Body of pancreas (tissue), 4 donors: ENCODE measurements around the gene HSPG2. TPM values are rescaled to one million over a fixed set of nuclear protein-coding genes. Genes with fewer than 3 reads are reported as not detected.
A peak's percentile ranks its signal among the peaks of the same experiment; 100 is the strongest.

Source experiments
- ATAC-seq: fragments of 150-250 bp; one replicate; pipeline ENCODE4 v1.9.1; 2016
- DNase-seq, 4 donors: peaks; one replicate each; pipeline ENCODE4 v3.0.0-alpha.2; 2019
- H3K27ac ChIP-seq, 4 donors: fragments of 200-600 bp; sonication (generic); 1 replicate in 3 of 4; 2 replicates in 1 of 4; pipeline versions ENCODE4 v1.5.1 to v1.6.1; 2016 to 2019; ENCODE audit warnings: mild to moderate bottlenecking in 1 of 4, mixed read lengths in 1 of 4, moderate library complexity in 1 of 4
- H3K27me3 ChIP-seq, 2 donors: fragments of 200-600 bp; sonication (generic); one replicate each; pipeline ENCODE4 v1.6.0; 2016; ENCODE audit warnings: mild to moderate bottlenecking in 1 of 2
- H3K36me3 ChIP-seq, 2 donors: fragments of 200-600 bp; sonication (generic); replicated peaks in 1 of 2; 2 replicates each; pipeline ENCODE4 v1.5.1; 2016; ENCODE audit warnings: low read depth in 2 of 2; ENCODE audit not compliant: insufficient read depth in 1 of 2
- H3K4me1 ChIP-seq: fragments of 200-600 bp; sonication (generic); one replicate; pipeline ENCODE4 v1.6.0; 2016
- H3K4me3 ChIP-seq, 2 donors: fragments of 200-600 bp; sonication (generic); 1 replicate in 1 of 2; 2 replicates in 1 of 2; pipeline ENCODE4 v1.5.1; 2016 to 2019
- H3K9me3 ChIP-seq, 3 donors: fragments of 200-600 bp; sonication (generic); 1 replicate in 2 of 3; 2 replicates in 1 of 3; pipeline ENCODE4 v1.5.1; 2016
- CTCF ChIP-seq, 7 experiments: fragments of 450-650 bp in 4 of 7; fragments of 200-600 bp in 3 of 7; sonication (generic) in 3 of 7; IDR thresholded peaks; one replicate each; pipeline ENCODE4 v1.5.1; 2016 to 2019; ENCODE audit warnings: antibody characterized with exemption in 7 of 7
- POLR2A ChIP-seq, 3 donors: fragments of 450-650 bp; IDR thresholded peaks; one replicate each; pipeline ENCODE4 v1.6.1; 2016; ENCODE audit warnings: antibody characterized with exemption in 3 of 3, mild to moderate bottlenecking in 2 of 3
- WGBS, 2 donors: methylation state at CpG; one replicate each; pipeline ENCODE4 v1.1.5; 2017; 5-methylcytosine and 5-hydroxymethylcytosine counted together
- intact Hi-C: fragments of 100-400 bp; cut with DNase I; formaldehyde crosslinking; loops from one replicate; pipeline ENCODE4 v1.15.1; 2023
- total RNA-seq, 2 donors: library from RNA; depleted of rRNA; stranded (reverse); fragments of >200 nt; gene quantifications; one replicate each; pipeline ENCODE4 v1.1.0, GENCODE V29; 2016

The HSPG2 gene
- total RNA-seq, 2 donors from 2014 or later = 87.7 to 179 TPM

- Histone ChIP-seq H3K4me1 (peaks cover 8% of the 10 kb centered on the region), H3K9me3 (no peaks in the 10 kb centered on the region), H3K27ac (no peak overlapping the region), H3K4me3 (no peak overlapping the region), H3K36me3 (peaks cover 0 to 6% of the 10 kb centered on the region in 2 donors), H3K27me3 (no peaks in the 10 kb centered on the region)
- DNase-seq = no peak
- TF ChIP-seq POLR2A (IDR thresholded peaks at IDR 0.05) (no peak), CTCF (IDR thresholded peaks at IDR 0.05) (no peak)
- ATAC-seq = no peak
- WGBS, 2 donors = 81 to 93% methylated on average over 9 to 11 of the region's 20 CpGs
- intact Hi-C loops = no loop called here
Measured at GRCh38 chr1:21891621-21892479, 45.3 kb downstream of the HSPG2 start.

- WGBS, 2 donors = 92% methylated on average over 6 of the region's 6 CpGs; no CpG with 5 or more reads in 1 of the 2 donors
- TF ChIP-seq POLR2A (IDR thresholded peaks at IDR 0.05) = no peak
- TF ChIP-seq CTCF (IDR thresholded peaks at IDR 0.05) = no peak
- Histone ChIP-seq H3K27ac (no peak overlapping the region), H3K27me3 (no peaks in the 10 kb centered on the region), H3K4me1 (peaks cover under 1% of the 10 kb centered on the region), H3K9me3 (no peaks in the 10 kb centered on the region), H3K36me3 (peaks cover 0 to 6% of the 10 kb centered on the region in 2 donors), H3K4me3 (no peak overlapping the region)
- intact Hi-C loops = no loop called here
- no peak for DNase-seq
- no peak for ATAC-seq
Measured at GRCh38 chr1:21891081-21891480, 46.0 kb downstream of the HSPG2 start.

- TF ChIP-seq POLR2A (IDR thresholded peaks at IDR 0.05) (no peak), CTCF (IDR thresholded peaks at IDR 0.05) (no peak)
- DNase-seq (peak in 1 of 4 donors; percentile 8), ATAC-seq (no peak)
- no peak overlapping the region for H3K27ac ChIP-seq
- H3K4me1 ChIP-seq = no peaks in the 10 kb centered on the region
- H3K27me3 ChIP-seq = no peaks in the 10 kb centered on the region
- H3K36me3 ChIP-seq = peaks cover 2 to 3% of the 10 kb centered on the region in 2 donors
- 91 to 93% methylated on average over 11 to 12 of the region's 12 CpGs for WGBS, 2 donors
- H3K9me3 ChIP-seq = no peaks in the 10 kb centered on the region
- intact Hi-C loops = no loop called here
- no peak overlapping the region for H3K4me3 ChIP-seq
Measured at GRCh38 chr1:21888500-21888899, 48.6 kb downstream of the HSPG2 start.

GRCh38 chr1:21887796-21888195, 49.3 kb downstream of the HSPG2 start:
- intact Hi-C loops = no loop called here
- WGBS, 2 donors = 89 to 90% methylated on average over 9 to 11 of the region's 11 CpGs
- peaks cover 2 to 3% of the 10 kb centered on the region in 2 donors for H3K36me3 ChIP-seq

More at GRCh38 chr1:21887796-21888195, 49.3 kb downstream of the HSPG2 start:
- Histone ChIP-seq H3K27ac (no peak overlapping the region), H3K4me1 (no peaks in the 10 kb centered on the region), H3K9me3 (no peaks in the 10 kb centered on the region), H3K27me3 (no peaks in the 10 kb centered on the region), H3K4me3 (no peak overlapping the region)
- ATAC-seq = no peak
- peak in 1 of 4 donors; percentile 6 for DNase-seq
- TF ChIP-seq POLR2A (IDR thresholded peaks at IDR 0.05) (no peak), CTCF (IDR thresholded peaks at IDR 0.05) (no peak)
